DOHH2 (cell line): ENCODE data around the gene RASGRP1.

Experiments
- H3F3A ChIP-seq: fragments of 200-600 bp; sonication (generic), shearing (Covaris generic); 2 replicates; pipeline ENCODE4 v1.6.0; 2016; ENCODE audit warnings: antibody characterized with exemption, mild to moderate bottlenecking; ENCODE audit not compliant: control insufficient read depth, insufficient read depth
- H3K27ac ChIP-seq: fragments of 200-600 bp; sonication (generic); 2 replicates; pipeline ENCODE4 v1.5.1; 2014; ENCODE audit warnings: low read depth, mild to moderate bottlenecking, low read length, moderate library complexity
- H3K27me3 ChIP-seq: fragments of 200-600 bp; sonication (generic); 2 replicates; pipeline ENCODE4 v1.6.1; 2014; ENCODE audit warnings: mild to moderate bottlenecking, low read length, mixed read lengths; ENCODE audit not compliant: control insufficient read depth
- H3K36me3 ChIP-seq: fragments of 200-600 bp; sonication (generic); 2 replicates; pipeline ENCODE4 v1.6.1; 2014; ENCODE audit warnings: mild to moderate bottlenecking, low read length, moderate library complexity, mixed read lengths; ENCODE audit not compliant: control insufficient read depth
- H3K4me1 ChIP-seq: fragments of 200-600 bp; sonication (generic); 2 replicates; pipeline ENCODE4 v1.6.1; 2014; ENCODE audit warnings: mild to moderate bottlenecking, low read length, mixed read lengths; ENCODE audit not compliant: control insufficient read depth
- H3K4me2 ChIP-seq: fragments of 200-600 bp; sonication (generic); 2 replicates; pipeline ENCODE4 v1.6.0; 2014; ENCODE audit warnings: mild to moderate bottlenecking, low read length, moderate library complexity
- H3K4me3 ChIP-seq: fragments of 200-600 bp; sonication (generic); 2 replicates; pipeline ENCODE4 v1.5.1; 2014; ENCODE audit warnings: mild to moderate bottlenecking, low read length, mixed read lengths
- H3K79me2 ChIP-seq: fragments of 200-600 bp; sonication (generic); 2 replicates; pipeline ENCODE4 v1.6.1; 2014; ENCODE audit warnings: mild to moderate bottlenecking, low read length, mixed read lengths; ENCODE audit not compliant: control insufficient read depth
- H3K9me2 ChIP-seq: fragments of 200-600 bp; sonication (generic); replicated peaks from 2 replicates; pipeline ENCODE4 v1.6.1; 2014; ENCODE audit warnings: mild to moderate bottlenecking, low read length, mixed read lengths; ENCODE audit not compliant: control insufficient read depth
- H3K9me3 ChIP-seq: fragments of 200-600 bp; sonication (generic); 2 replicates; pipeline ENCODE4 v1.6.1; 2014; ENCODE audit warnings: antibody characterized with exemption, low read length, mixed read lengths; ENCODE audit not compliant: control insufficient read depth, insufficient read depth
- H4K20me1 ChIP-seq: fragments of 200-600 bp; sonication (generic); 2 replicates; pipeline ENCODE4 v1.6.0; 2014; ENCODE audit warnings: low read depth, mild to moderate bottlenecking, antibody characterized with exemption, low read length, moderate library complexity; ENCODE audit not compliant: control insufficient read depth, insufficient read depth
- CTCF ChIP-seq: fragments of 200-600 bp; sonication (generic); IDR thresholded peaks from one replicate; pipeline ENCODE4 v1.5.1; 2014; ENCODE audit warnings: antibody characterized with exemption, mild to moderate bottlenecking, low read depth, low read length; ENCODE audit not compliant: poor library complexity, severe bottlenecking
- EZH2phosphoT487 ChIP-seq: fragments of 200-600 bp; sonication (generic); IDR thresholded peaks from 2 replicates; pipeline ENCODE4 v1.6.1; 2017; ENCODE audit warnings: borderline replicate concordance, mild to moderate bottlenecking, antibody characterized with exemption, low read length, moderate library complexity, mixed read lengths

Gene RASGRP1

GRCh38 chr15:38597219-38597800 is 32.7 kb upstream of the RASGRP1 start:
- no peaks in the 10 kb centered on the region for H3K4me1 ChIP-seq
- no peaks in the 10 kb centered on the region for H3K36me3 ChIP-seq
- H3K27ac ChIP-seq: no peak overlapping the region
- no peaks in the 10 kb centered on the region for H4K20me1 ChIP-seq
- TF ChIP-seq EZH2phosphoT487 (no peak), CTCF (no peak)
- H3K9me3 ChIP-seq: peaks cover 5% of the 10 kb centered on the region; the same call in 1 of the 2 replicates
- no peaks in the 10 kb centered on the region for H3K9me2 ChIP-seq
- H3K4me3 ChIP-seq: no peak overlapping the region
- H3K79me2 ChIP-seq: no peaks in the 10 kb centered on the region
- peaks cover 3% of the 10 kb centered on the region; the same call in 1 of the 2 replicates for H3K27me3 ChIP-seq
- H3F3A ChIP-seq: no peaks in the 10 kb centered on the region
- H3K4me2 ChIP-seq: no peak overlapping the region

GRCh38 chr15:38593524-38593923 is 28.9 kb upstream of the RASGRP1 start:
- Histone ChIP-seq H4K20me1 (no peaks in the 10 kb centered on the region), H3K4me1 (no peaks in the 10 kb centered on the region)
- TF ChIP-seq CTCF: no peak

DNA sequence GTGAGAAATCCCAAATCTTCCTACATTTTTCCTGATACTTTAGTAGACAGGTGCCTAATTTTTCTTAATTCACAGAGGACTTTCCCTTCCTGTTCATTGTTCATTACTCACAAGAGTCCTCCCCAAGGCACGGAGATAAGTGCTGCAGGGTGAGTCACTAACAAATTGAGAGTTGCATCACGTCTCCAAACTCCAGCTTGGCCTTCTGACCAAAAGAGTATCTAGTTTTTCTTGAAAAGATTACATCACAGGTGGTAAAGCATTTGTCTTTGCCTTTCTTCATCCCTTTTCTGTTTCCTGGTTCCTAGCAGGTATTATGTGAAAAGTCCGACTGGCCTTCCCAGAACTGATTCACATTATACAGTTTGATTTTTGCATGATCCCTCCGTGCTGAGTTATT is 24.9 kb upstream of the RASGRP1 start:
- H3K79me2 ChIP-seq: no peaks in the 10 kb centered on the region
- no peaks in the 10 kb centered on the region for H3K9me2 ChIP-seq
- H3K9me3 ChIP-seq: no peaks in the 10 kb centered on the region
- H3K27me3 ChIP-seq: peaks cover 2% of the 10 kb centered on the region; the same call in 1 of the 2 replicates
- no peaks in the 10 kb centered on the region for H3K4me1 ChIP-seq
- H3K4me3 ChIP-seq: no peak overlapping the region
- no peaks in the 10 kb centered on the region for H3F3A ChIP-seq
- H4K20me1 ChIP-seq: no peaks in the 10 kb centered on the region
- no peak overlapping the region for H3K4me2 ChIP-seq
- no peak overlapping the region for H3K27ac ChIP-seq
- H3K36me3 ChIP-seq: no peaks in the 10 kb centered on the region
- TF ChIP-seq EZH2phosphoT487 (no peak), CTCF (no peak)

More at GRCh38 chr15:38593524-38593923, 28.9 kb upstream of the RASGRP1 start:
- Histone ChIP-seq H3K27me3 (peaks cover 4% of the 10 kb centered on the region; the same call in 1 of the 2 replicates), H3K27ac (no peak overlapping the region), H3K36me3 (no peaks in the 10 kb centered on the region), H3K79me2 (no peaks in the 10 kb centered on the region), H3K9me3 (peaks cover 5% of the 10 kb centered on the region; the same call in 1 of the 2 replicates), H3F3A (no peaks in the 10 kb centered on the region), H3K4me2 (no peak overlapping the region), H3K4me3 (no peak overlapping the region), H3K9me2 (no peaks in the 10 kb centered on the region)

- Histone ChIP-seq H3K4me2 (no peak overlapping the region), H3K27ac (no peak overlapping the region), H3K79me2 (no peaks in the 10 kb centered on the region), H3K27me3 (peaks cover 2% of the 10 kb centered on the region; the same call in 1 of the 2 replicates), H4K20me1 (no peaks in the 10 kb centered on the region), H3K4me3 (no peak overlapping the region), H3K4me1 (no peaks in the 10 kb centered on the region), H3K9me2 (no peaks in the 10 kb centered on the region), H3F3A (no peaks in the 10 kb centered on the region), H3K9me3 (no peaks in the 10 kb centered on the region), H3K36me3 (no peaks in the 10 kb centered on the region)
- no peak for TF ChIP-seq EZH2phosphoT487
Observed at GRCh38 chr15:38588672-38589071, 24.1 kb upstream of the RASGRP1 start.
